Pancreas (tissue), 10 donors: ENCODE data around the gene SFMBT2. TPM values are rescaled to one million over a fixed set of nuclear protein-coding genes. Genes with fewer than 3 reads are reported as not detected.

Experiments used
- ATAC-seq, 4 donors: fragments of 200-7000 bp; cut with Tn5 transposase; one replicate each; pipeline versions ENCODE4 v1.8.0 to v1.9.1; 2020; ENCODE audit warnings: mild to moderate bottlenecking in 4 of 4, moderate library complexity in 4 of 4
- DNase-seq, 6 donors: peaks; one replicate each; pipeline ENCODE4 v3.0.0-alpha.2; 2020
- FAIRE-seq: peaks from 2 replicates; lab custom pipeline; 2012; peaks lifted over from hg19 to GRCh38; lab: Jason Lieb, UNC
- H3K27ac ChIP-seq, 4 donors: fragments of 200-600 bp; sonication (generic); 1 replicate in 3 of 4; 2 replicates in 1 of 4; pipeline versions ENCODE4 v1.5.0 to v1.8.0; 2020
- H3K27me3 ChIP-seq, 4 donors: fragments of 200-600 bp; one replicate each; pipeline ENCODE4 v1.8.0; 2021
- H3K36me3 ChIP-seq, 3 donors: fragments of 200-600 bp; sonication (generic) in 1 of 3; one replicate each; pipeline versions ENCODE4 v1.5.0 to v1.8.0; 2020 to 2021
- H3K4me1 ChIP-seq, 3 donors: fragments of 200-600 bp; one replicate each; pipeline ENCODE4 v1.8.0; 2021
- H3K4me3 ChIP-seq, 4 donors: fragments of 200-600 bp; sonication (generic) in 2 of 4; one replicate each; pipeline versions ENCODE4 v1.5.0 to v1.8.0; 2020 to 2021
- H3K9me3 ChIP-seq, 4 donors: fragments of 200-600 bp; one replicate each; pipeline ENCODE4 v1.8.0; 2021
- CTCF ChIP-seq, 4 donors: fragments of 200-600 bp; sonication (generic) in 3 of 4; IDR thresholded peaks; one replicate each; pipeline versions ENCODE4 v1.5.0 to v1.8.0; 2021; ENCODE audit warnings: antibody characterized with exemption in 4 of 4
- WGBS, 2 donors: extraction: QIAGEN DNeasy Blood & Tissue Kit; methylation state at CpG; one replicate each; pipeline ENCODE4 v1.1.7; 2013; 5-methylcytosine and 5-hydroxymethylcytosine counted together
- intact Hi-C, 3 donors: fragments of 100-400 bp; cut with DNase I; formaldehyde crosslinking; loops; one replicate each; pipeline versions ENCODE4 v1.11.1 to v1.14.2; 2022
- polyA plus RNA-seq, 2 donors: library from polyadenylated mRNA; stranded (reverse); fragments of 200-250 nt; gene quantifications; one replicate each; pipeline ENCODE4 v1.2.3, GENCODE V29; 2013
- total RNA-seq, 6 donors: library from RNA; stranded (reverse); fragmentation: NEBNext Ultra II Directional in 4 of 6; extraction: Animal tissue kit (Norgen Biotek cat#: 25700) in 4 of 6; gene quantifications; one replicate each; pipeline versions ENCODE4 v1.2.1 to v1.2.4, GENCODE V29; 2021 to 2023
- donor health status: healthy with polysubstance abuse.
- donor health status: DM: no; HTN: no; CAD: no; lungs with moderate emphysema.
- donor health status: DM: no; HTN: no; CAD: no.
- donor health status: control.
- donor health status: control.
- donor health status: Bipolar disorder and iron deficiency.
- donor health status: DM: yes; HTN: yes; CAD: no.
- donor health status: DM: no; HTN: no; CAD: no.
- donor health status: DM: no; HTN: no; CAD: no.
- donor health status: DM: yes; HTN: yes; CAD: no.

SFMBT2 gene
- total and polyA plus RNA-seq, 8 donors: 0.65 to 9.4 (median 1.9) TPM

- Histone ChIP-seq H3K4me3 (no peak overlapping the region), H3K27me3 (no peaks in the 10 kb centered on the region), H3K27ac (no peak overlapping the region), H3K4me1 (no peaks in the 10 kb centered on the region), H3K36me3 (no peaks in the 10 kb centered on the region), H3K9me3 (no peaks in the 10 kb centered on the region)
- ATAC-seq (no peak), DNase-seq (no peak), FAIRE-seq (no peak)
- no peak for TF ChIP-seq CTCF (IDR thresholded peaks at IDR 0.05)
- intact Hi-C loops: no loop called here
- WGBS, 2 donors: 60 to 68% methylated on average over 5 of the region's 5 CpGs
Measured at GRCh38 chr10:7117177-7117799, 293.5 kb downstream of the SFMBT2 start.

- Histone ChIP-seq H3K27me3 (no peaks in the 10 kb centered on the region), H3K4me3 (no peak overlapping the region), H3K9me3 (no peaks in the 10 kb centered on the region), H3K36me3 (no peaks in the 10 kb centered on the region), H3K27ac (no peak overlapping the region), H3K4me1 (no peaks in the 10 kb centered on the region)
- WGBS, 2 donors: 66 to 71% methylated on average over 3 of the region's 3 CpGs
- no peak for TF ChIP-seq CTCF (IDR thresholded peaks at IDR 0.05)
- FAIRE-seq: no peak
- no peak for ATAC-seq
- intact Hi-C loops: no loop called here
- DNase-seq: no peak
Measured at GRCh38 chr10:7111561-7111960, 299.3 kb downstream of the SFMBT2 start.

- no peak for TF ChIP-seq CTCF (IDR thresholded peaks at IDR 0.05)
- no peak overlapping the region for H3K4me3 ChIP-seq
- no peaks in the 10 kb centered on the region for H3K27me3 ChIP-seq
- no peaks in the 10 kb centered on the region for H3K4me1 ChIP-seq
- no peaks in the 10 kb centered on the region for H3K36me3 ChIP-seq
- ATAC-seq (no peak), FAIRE-seq (no peak), DNase-seq (no peak)
- H3K27ac ChIP-seq: no peak overlapping the region
- intact Hi-C loops: no loop called here
- no peaks in the 10 kb centered on the region for H3K9me3 ChIP-seq
- WGBS, 2 donors: 91 to 97% methylated on average over 3 of the region's 3 CpGs
Measured at GRCh38 chr10:7111089-7111488, 299.7 kb downstream of the SFMBT2 start.
